GM10847 (cell line): ENCODE measurements around the gene WDR7.

Experiments
- POLR2A ChIP-seq: IDR thresholded peaks from 2 replicates; pipeline ENCODE4 v1.6.1; 2011; ENCODE audit not compliant: insufficient read length; ENCODE audit errors: extremely low read depth

WDR7 gene

DNA sequence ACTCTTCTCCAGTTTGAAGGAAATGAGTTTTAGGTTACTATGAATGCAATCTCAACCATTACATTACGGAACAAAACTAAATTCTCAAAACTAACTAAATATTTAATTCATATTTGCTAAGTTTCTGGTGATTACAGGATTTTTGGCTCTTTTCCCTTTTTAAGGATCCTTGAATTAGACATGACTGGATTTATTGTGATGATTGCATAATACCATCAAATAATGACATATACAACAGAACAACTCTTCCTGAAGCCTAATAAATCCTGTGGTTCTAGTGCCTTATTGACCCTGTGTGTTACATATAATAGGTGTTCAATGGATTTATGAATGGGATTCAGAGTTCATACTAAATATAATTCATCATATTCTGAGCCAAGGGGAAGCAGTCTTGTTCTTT lies 90.5 kb downstream of the WDR7 start:
- TF ChIP-seq POLR2A = no peak

DNA sequence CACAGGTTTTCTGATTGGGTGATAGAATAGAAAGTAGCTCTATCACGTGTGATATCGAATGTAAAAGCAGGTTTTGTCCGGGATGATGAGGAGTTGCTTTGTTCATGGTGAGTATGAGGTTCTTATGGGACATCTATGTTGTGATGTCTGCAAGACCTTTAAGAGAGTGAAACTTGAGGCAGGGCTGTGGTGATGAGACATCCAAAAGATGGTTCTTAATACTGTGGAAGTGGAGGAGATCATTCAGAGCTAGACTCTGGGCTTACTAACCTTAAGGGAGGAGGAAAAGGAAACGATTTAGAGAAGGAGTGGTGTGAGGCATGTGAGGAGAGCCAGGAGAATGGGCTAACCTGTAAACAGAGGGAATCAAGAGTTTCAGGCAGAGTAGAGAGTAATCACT lies 92.0 kb downstream of the WDR7 start:
- no peak for TF ChIP-seq POLR2A

DNA sequence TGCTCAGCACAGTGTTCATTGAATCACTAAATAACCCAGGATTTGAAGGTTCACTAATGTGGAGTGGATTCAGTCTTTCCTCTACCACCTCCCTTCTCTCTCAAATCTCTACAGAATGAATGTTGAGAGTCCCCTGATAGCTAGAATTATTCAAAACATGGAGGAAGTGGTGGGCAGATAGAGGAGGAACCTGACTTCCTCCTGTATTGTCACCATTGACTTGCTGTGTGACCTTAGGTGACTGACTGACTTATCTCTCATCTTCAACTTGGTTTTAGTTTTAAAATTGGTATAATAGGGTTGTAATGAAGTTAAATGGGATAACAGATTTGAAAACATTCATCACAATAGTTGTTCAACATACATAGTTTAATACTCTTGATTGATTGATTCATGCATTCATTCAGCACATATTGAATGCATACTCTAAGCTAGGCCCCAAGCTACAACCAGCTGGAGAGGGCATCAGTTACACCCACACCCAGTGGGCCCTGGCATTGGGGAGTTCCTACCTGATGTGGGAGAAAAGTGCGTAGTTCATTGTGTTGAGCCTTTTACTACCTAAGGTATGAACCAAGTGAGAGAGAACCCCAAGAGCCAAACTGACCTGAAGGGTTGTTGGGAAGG lies 96.0 kb downstream of the WDR7 start:
- no peak for TF ChIP-seq POLR2A

DNA sequence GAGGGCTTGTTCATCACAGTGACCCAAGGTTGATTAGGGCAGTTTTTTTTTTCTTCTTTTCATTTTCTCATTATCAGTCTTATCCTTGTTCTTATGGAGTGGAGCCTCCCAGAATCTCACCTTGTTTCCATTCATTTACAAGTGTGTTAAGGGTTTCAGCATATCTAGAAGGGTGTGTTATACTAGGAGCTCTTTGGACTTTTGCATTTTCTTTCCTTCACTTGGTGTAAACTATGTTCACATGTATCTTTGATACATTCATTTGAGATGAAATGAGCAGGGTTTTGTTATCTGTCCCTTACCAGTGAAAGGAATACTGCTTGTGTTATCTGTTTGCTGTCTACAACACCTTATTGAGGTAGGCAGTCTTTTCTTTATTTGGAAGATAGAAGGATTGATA lies 96.7 kb downstream of the WDR7 start:
- no peak for TF ChIP-seq POLR2A

DNA sequence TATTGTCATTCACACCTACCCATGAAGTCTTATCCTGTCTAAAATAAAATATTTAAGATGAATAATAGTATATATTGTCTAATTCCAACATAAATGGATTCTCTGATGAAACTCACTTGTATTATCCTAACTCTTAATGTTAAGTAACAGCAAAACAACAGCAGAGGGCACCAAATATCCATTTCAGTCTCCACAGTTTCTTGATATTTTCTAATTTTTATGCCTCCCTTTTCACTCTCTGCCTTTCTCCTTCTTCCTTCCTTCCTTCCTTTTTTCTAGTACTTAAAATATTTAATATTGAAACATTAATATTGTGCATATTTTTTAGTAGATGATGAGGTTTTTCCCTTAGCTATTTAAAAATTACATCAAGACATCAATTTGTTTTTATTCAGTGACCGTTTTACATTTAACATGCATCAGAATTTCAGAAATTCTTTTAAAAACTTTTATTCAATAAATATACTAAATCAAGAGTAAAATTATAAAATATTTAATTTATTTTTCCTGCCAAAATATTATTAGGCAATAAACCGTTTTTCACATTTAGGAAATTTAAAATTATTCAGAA lies 97.6 kb downstream of the WDR7 start:
- no peak for TF ChIP-seq POLR2A

DNA sequence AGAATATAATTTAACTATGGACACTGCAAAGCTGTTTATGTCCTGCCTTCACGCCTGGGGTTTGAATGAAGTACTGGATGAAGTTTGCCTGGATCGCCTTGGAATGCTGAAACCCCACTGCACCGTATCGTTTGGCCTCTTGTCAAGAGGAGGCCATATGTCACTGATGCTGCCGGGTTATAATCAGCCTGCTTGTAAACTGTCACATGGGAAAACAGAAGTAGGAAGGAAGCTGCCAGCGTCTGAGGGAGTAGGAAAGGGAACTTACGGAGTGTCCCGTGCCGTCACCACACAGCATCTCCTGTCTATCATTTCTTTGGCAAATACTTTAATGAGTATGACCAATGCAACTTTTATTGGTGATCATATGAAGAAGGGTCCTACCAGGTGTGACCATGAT lies 105.8 kb downstream of the WDR7 start:
- TF ChIP-seq POLR2A = no peak

DNA sequence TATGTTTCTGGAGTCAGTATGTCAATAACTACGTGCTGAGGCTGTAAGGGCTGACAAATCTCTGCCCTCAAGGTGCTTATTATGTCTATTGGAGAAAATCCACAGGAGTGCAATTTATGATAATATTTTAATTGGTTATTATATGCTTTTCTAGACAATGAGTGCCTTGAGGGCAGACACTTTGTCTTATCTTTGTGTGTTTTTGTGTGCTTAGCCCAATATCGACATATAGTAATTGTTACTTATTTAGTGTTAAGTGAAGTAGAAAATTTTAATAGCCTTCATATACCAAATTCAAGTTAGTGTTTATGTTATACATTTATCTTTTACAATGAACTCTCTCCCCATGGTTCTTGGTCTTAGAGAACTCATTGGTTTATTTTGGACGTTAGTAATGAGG lies 118.9 kb downstream of the WDR7 start:
- no peak for TF ChIP-seq POLR2A

DNA sequence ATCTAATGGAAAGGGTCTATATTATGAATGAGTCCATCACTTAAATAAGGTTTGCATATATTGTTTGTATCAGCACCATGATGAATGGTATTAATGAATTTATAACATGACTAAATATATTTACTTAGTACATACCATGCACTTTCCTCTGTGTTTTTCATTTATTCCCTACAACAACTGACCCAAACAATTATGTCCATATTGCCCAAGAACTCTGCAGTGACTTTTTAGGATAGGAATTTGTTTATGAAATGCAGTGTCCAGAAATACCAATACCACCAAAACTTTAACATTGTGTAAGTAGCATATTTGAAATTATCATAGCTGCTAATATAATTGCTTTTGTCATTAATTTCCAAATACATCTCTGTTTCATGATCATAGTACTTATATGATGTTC lies 119.7 kb downstream of the WDR7 start:
- no peak for TF ChIP-seq POLR2A

DNA sequence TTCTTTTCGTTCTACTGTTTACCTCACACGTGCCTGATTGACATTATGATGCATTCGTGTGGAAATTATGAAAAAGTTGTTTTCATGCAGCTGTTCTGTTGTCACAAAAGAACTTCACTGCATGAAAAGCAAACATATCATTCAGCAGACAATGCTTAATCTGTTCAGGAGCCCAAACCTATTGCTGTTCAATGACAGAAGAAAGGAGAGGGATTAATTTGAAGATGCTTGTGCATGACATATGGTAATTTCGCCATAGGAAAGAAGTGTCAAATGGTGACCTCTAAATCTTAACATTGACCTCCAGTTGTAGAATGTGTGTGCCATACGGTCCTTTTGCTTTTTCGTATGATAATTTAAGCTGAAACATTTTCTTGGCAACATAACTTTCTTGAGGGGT lies 124.5 kb downstream of the WDR7 start:
- TF ChIP-seq POLR2A = no peak

DNA sequence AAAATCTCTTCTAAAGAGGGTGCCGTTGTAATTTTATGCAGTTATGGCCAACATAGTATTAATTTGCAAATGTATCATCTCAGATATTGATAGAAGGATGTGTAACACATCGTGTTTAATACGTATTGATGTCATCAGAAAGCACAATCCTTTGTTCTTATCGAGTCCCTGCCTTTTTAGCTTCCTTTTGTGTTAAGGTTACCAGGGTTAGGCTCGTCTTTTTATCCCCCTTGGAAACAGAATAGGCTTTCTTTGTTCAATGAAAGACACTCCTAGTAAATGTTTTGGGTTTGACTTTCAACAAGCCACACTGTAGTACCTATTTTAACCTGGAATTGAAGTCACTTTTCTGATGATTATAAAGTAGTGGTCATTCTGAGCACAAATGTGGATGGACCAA lies 136.2 kb downstream of the WDR7 start:
- no peak for TF ChIP-seq POLR2A

DNA sequence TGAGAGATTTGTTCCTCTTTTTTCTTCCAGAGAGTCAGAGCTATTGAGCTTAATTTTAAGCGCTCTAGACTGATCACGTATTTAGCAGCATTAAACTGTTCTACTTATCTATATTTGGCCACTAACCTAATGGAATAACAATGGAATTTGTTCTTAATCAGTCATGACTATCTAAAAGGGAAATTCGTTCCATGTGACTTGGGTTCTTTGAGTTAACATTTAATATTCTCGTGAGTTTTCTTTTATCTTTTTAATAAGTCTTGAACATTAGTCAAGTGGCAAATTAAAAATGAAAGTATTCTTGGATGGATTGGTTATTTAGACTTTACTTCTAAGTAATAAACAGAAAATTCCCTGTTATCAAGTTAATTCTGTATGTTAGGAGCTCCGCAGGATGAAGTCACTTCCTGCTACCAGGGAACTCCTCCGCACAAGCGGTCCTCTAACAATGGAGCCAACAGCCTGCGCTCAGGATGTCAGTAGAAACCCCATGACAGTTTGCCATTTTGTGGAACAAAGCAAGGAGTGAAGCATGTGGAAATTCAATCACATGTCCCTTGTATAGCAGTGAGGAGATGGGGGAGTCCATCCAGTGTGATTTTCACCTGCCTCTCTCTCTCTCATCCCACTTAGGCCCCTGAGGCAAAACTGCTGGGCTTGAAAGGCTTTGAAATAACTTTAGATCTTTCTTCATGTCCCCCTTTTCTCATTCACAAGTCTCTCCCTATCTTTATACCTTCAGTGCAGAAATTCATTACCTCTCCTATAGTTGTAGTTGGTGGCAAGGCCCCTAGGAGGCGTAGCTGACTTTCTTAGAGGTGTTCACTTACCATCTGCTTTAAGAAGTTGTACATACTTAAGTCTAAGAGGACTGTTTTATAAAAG lies 138.1 kb downstream of the WDR7 start:
- TF ChIP-seq POLR2A = no peak

DNA sequence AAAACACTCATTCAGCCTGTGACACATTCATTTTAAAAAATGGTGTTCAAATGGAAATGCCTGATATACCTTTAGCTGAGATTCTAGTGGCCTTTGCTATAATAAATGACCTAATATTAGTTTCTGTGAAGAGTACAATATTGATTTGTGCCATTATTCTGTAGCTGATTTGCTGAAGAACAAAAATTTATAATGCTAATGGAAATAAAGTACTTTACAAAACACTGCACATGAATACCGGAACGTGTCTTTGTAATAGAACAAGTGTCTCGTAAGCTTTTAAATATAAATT lies 138.7 kb downstream of the WDR7 start:
- TF ChIP-seq POLR2A = no peak

DNA sequence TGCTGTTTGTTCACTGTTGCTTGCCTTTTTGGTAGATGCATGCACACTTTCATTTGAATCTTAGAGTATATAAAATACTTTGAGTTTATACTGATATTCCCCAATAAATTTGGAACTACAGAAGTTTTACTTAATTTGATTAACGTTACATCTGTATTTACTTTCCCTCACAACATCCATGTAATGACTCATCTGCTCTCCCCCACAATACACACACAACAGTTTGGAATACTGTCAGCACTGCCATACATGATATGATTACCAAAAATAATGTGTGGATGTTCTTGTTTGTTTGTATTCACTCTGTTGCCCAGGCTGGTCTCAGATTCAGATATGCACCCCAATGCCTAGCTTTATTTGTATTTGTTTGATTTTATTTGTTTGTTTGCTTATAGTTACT lies 144.2 kb downstream of the WDR7 start:
- no peak for TF ChIP-seq POLR2A

DNA sequence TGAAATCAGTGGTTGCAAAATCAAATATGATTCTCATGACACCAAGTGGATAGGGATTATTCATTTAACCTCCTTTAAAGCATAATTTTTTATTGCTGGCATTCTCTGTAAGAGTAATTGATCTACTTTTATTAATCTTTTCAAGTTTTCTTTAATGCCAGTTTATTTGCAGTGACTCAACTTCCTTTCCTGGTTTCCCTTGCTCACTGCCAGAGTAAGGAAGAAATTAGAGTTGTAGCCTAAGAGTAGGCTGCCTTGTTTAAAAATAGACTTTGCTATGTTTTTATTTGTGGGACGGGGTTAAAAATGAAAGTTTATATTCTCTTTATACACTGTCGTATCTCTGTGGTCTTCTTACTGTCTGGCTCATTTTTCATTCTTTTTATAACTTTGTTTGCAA lies 148.6 kb downstream of the WDR7 start:
- no peak for TF ChIP-seq POLR2A

DNA sequence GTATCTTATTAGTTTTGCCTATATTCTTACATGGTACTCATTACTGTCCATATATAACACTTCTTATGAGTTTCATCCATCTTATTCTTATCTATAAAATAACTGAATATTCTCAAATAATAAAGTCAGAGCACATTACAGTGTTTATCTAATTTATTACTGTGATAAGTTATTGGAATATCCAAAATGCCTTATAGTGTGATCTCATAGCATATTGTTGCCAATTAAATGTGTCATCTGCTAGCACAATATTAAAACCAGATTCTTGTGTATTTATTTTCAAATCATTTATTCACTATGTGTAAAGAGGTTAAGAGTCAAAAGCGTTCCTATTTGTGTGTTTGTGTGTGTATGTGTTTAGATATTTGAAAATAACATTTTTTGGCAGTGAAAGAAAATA lies 151.9 kb downstream of the WDR7 start:
- no peak for TF ChIP-seq POLR2A

DNA sequence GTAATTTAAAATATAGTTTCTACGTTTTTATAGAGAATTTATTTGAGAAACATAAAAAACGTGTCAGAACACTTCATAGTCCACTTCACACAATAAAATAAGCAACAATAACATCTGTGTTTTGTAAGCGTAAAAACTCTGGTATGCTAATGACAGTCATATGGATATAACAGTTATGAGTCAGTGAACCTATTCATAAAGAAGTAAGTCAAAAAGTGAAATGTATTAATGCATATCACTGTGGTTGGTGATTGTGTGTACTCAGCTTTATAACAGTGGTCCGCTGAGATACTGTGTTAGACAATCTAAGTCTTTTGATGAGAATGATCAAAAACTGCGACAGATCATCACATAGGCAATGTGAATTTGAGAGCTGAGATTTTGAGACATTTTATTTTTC lies 153.2 kb downstream of the WDR7 start:
- TF ChIP-seq POLR2A = no peak

DNA sequence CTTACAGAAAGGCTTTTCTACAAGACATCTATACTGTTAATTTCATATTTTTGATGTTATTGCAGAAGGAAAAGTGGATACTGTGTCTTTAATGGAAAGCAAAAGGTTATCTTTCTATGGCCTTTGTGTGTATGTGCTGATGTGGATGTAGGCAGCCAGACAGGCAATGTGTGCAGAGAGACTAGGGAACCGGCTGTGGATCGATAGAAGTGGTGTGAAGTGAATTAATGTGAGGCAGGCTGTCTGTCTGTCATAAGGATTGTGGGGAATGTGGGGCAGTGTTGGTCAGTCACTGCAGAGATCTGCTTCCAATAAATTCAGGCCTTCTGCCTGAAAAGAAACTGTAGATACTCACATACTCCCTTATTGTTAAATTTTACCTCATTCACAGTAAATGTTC lies 156.7 kb downstream of the WDR7 start:
- no peak for TF ChIP-seq POLR2A
